COLO668 (cell line): ENCODE measurements around the gene WSCD2.

Experiments
- DNase-seq: peaks from one replicate; lab custom pipeline; 2025; ENCODE audit not compliant: unreplicated experiment; lab: John Stamatoyannopoulos, UW

Gene WSCD2

DNA sequence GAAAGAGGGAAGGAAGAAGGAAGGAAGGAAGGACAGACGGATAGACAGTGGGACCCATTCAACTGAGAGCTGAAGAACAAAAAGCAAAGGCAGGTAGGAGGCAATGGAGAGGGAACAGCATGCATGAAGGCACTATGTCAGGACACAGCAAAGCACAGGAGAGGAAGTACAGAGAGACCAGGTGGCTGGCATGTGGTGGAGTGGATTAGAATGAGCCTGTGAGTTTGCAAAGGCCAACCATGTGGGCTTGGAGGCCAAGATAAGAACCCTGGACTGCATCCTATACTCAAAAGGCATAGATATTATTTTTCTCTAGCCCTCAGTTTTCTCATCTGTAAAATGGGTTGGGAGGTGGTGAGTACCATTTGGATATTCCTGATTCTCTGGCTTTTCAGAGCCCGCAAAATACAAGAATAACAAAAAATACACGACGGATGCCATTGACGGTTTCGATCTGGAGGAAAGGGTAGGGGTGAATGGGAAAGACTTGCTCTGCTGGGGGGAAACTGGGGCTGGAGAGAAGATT, 102.9 kb downstream of the WSCD2 start:
- DNase-seq, result no peak

DNA sequence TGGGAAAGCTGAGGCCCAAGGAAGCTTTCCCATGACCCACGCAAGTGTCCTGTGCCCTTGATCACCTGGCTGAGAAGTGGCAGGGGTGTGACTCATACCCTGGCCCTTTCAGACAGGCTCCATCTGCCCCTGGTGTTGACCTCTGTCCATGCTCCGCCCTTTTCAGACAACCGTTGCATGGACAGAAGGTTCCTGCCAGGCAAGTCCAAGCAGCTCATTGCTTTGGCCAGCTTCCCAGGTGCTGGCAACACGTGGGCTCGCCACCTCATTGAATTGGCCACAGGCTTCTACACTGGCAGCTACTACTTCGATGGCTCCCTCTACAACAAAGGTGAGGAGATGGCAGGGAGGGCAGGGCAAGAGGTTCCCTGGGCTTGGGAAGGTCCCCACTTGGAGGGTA, 103.5 kb downstream of the WSCD2 start:
- no peak for DNase-seq

- DNase-seq, result no peak
Measured at GRCh38 chr12:108234158-108234557, 105.1 kb downstream of the WSCD2 start.

- no peak for DNase-seq
Measured at GRCh38 chr12:108235197-108235984, 106.3 kb downstream of the WSCD2 start.

- no peak for DNase-seq
Measured at GRCh38 chr12:108235985-108236263, 106.8 kb downstream of the WSCD2 start.

DNA sequence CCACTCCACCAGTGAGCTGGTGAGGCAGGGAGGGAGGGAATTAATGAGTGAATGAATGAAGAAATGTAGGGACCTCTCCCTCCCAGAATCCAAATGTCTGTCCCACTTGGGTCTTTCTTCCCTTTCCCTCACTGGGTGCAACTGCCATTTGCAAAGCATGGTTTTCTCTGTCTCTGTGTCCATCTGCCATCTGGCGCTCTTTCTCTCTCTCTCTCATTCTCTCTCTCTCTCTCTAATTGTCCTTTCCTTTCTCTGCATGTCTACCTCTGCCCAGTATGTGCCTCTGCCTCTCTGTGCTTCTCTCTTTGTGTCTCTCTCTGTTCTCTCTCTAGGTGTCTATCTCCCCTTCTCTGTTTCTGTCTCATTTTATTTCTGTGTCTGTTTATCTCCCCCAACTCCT, 107.3 kb downstream of the WSCD2 start:
- DNase-seq, result no peak

- DNase-seq, result no peak
Measured at GRCh38 chr12:108237272-108237671, 108.2 kb downstream of the WSCD2 start.

- DNase-seq, result no peak
Measured at GRCh38 chr12:108238474-108238873, 109.4 kb downstream of the WSCD2 start.

DNA sequence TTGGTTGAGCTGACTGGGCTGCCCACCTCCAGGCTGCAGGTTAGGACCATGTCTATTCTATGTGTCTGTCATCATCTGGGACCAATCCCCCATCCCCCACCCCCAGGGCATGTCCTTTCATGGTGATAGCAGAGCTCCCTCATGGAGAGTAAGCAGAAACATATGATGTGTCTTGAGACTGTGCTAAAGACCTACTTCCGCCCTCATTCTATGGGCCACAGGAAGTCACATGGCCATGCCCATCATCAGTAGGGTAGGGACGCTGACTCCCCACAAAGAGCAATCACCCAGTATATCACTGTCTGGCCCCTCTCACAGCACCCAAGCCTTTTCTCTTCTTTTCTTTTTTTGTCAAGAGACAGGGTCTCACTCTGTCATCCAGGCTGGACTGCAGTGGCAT, 110.3 kb downstream of the WSCD2 start:
- no peak for DNase-seq

DNA sequence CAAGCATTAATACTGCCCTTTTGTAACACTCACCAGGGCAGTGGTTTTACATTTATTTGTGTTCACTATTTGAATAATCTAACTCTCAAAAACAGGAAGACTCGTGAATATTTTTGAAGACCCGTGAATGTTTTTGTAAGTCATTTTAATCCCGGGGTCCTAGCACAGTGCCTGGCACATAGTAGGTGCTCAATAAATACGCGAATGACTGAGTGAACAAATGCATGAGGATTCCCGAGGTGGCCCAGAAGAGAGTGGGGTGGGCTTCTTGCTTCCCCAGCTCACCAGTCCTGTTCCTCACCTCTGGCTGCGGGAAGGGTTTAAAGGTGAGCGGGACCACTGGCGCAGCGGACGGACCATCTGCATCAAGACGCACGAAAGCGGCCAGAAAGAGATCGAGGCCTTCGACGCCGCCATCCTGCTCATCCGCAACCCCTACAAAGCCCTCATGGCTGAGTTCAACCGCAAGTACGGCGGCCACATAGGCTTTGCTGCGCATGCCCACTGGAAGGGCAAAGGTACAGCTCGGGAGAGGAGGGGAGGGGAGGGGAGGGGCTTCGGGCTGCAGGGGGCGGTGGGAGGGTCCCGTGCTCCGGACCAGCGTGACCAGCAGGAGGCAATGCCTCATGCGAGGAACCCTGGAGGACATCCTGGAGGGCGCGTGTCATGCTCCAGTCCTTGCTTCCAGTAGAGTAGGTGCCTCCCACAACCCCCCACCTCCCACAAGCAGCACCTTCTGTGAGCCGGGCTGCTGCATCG, 111.1 kb downstream of the WSCD2 start:
- no peak for DNase-seq

DNA sequence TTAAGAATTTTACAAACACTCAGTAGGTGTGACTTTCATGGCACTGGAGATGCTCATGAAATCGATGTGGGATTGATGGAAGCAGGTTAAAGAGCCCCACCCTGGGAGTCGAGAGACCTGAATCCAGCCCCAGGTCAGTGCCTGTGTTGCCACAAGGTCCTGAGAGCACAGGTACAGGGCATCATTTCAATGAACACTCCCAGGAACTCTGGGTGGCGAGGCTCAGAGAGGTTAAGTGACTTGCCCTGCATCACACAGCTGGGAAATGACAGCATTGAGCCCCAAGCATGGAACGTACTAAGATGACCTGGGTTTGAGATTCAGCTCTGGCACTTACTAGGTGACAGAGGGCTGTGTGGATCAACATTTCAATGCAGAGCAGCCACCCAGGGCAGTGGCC, 111.8 kb downstream of the WSCD2 start:
- no peak for DNase-seq

GRCh38 chr12:108241986-108242703, 113.1 kb downstream of the WSCD2 start:
- DNase-seq, result no peak

DNA sequence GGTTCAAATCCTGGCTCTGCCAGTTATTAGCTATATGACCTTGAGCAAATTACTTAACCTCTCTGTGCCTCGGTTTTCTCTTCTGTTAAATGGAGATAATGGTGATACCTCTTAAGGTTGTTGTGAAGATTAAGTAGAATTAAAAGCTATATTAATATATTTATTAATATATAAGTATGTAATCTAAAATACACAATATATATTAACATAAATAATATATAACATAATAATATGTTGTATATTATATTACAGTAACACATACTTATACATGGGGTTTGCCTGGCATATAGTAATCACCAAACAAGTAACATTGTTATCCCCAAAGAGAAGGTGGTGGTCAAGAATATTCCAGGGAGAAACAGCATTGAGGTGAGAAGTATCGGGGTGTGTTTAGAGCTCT, 118.0 kb downstream of the WSCD2 start:
- no peak for DNase-seq

DNA sequence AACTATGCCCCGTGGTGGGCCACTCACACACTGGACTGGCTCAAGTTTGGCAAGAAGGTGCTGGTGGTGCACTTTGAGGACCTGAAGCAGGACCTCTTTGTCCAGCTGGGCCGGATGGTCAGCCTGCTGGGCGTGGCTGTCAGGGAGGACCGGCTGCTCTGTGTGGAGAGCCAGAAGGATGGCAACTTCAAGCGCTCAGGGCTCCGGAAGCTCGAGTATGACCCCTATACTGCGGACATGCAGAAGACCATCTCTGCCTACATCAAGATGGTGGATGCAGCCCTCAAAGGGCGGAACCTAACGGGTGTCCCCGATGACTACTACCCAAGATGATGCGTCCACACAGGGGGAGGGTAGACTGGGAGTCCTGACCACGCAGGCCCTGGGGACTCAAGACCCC, 118.9 kb downstream of the WSCD2 start:
- DNase-seq, result no peak

GRCh38 chr12:108252523-108252922, 123.4 kb downstream of the WSCD2 start:
- no peak for DNase-seq

DNA sequence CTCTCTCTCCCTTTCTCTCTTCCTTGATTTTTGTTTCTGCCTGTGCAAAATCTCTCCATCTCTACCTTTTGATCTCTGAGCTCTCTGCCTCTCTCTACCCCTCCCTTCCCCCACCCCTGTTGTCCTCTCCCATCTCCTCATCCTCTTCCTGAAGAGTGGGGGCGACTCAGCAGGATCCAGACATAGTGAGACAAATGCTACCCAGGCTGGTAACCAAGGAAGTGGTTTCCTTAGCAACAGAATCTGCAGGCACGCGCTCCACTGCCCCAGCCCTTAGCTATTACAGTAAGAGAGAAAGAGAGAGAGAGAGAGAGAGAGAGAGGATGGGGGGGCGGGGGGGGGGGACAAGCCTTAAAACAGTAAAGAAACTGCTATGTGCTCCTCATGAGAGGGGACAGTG, 124.5 kb downstream of the WSCD2 start:
- DNase-seq, result no peak

DNA sequence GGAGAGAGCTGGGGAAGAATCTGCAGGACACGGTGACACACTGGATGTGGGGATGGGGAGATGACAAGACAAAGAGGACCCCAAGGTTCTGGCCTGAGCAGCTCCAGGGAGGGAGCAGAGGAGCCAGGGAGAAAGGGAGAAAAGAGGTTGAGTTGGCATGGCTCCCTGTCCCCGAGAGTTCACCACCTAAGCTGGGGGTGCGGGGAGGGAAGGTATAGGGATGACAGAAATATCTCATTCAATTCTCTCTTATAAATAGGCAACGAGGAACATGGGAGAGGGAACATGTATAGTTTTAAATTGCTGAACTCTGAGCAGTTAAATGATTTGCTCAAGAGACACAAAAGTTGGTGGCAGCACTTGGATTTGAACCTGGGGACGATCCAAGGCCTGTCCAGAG, 124.9 kb downstream of the WSCD2 start:
- no peak for DNase-seq

GRCh38 chr12:108254517-108255251, 125.6 kb downstream of the WSCD2 start:
- no peak for DNase-seq

- no peak for DNase-seq
Measured at GRCh38 chr12:108255252-108255602, 126.1 kb downstream of the WSCD2 start.

DNA sequence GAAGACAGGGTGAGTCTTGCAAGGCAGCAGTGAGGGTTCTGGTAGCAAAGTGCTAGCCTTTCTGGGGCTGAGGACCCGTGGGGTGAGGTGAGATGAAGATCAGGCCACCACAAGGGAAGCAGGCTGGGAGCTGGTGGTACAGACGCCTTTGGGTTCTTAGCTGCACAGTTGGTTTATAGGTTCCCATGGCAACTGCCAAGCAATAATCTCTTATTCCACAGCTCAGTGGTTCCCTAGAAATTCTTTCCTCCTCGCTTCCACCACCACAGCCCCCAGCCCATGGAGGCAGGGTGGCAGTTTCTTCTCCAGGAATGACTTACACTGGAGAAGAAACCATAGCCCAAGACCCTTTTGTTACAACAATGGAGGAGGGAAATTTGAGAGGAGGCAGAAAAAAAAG, 127.9 kb downstream of the WSCD2 start:
- no peak for DNase-seq

DNA sequence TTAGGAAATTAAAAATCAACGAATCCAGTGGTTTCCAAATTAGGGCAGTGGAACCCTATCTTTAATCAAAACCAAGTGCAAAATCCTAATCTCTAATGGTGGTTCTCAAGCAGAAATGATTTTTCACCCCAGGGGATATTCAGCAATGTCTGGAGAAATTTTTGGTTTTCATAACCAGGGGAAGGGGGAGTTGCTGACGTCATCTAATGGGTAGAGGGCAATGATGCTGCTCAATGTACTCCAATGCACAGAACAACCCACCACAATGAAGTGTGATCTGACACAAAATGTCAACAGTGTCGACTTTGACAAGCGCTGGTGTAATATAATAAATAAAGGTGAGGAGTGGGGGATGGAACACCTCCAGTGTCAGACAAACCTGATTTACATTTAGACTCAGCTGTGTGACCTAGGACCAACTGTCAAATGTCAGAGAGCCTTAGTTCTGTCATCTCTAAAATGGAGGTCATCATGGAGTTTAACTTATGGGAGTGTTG, 128.6 kb downstream of the WSCD2 start:
- no peak for DNase-seq
